Small intestine (tissue), 4 donors: ENCODE data around the gene TOMM34. TPM values are rescaled to one million over a fixed set of nuclear protein-coding genes. Genes with fewer than 3 reads are reported as not detected.

Experiments used
- polyA plus RNA-seq, 4 donors: library from polyadenylated mRNA; stranded (reverse) in 3 of 4; unstranded in 1 of 4; fragments of 200-250 nt in 3 of 4; fragments of 120-200 nt in 1 of 4; gene quantifications; one replicate each; pipeline versions ENCODE4 v1.2.1 to v1.2.3, GENCODE V29; 2013
- donor health status: healthy with polysubstance abuse.
- donor health status: Bipolar disorder and iron deficiency.
- donor health status: healthy.

The TOMM34 gene
- polyA plus RNA-seq, 4 donors: 9.6 to 34.1 (median 19.0) TPM

Other genes starting within 250 kb of the TOMM34 start
- 1 to 10 TPM in 2 of 4 donors, under 1 TPM in 1, not detected in 1; 0.07 to 2.2 (median 1.9) TPM for gene CCN5, start 245.0 kb downstream of the TOMM34 start, polyA plus RNA-seq
- under 1 TPM in 2 of 4 donors, not detected in 2; 0.35 to 0.67 TPM for gene KCNK15, start 214.5 kb downstream of the TOMM34 start, polyA plus RNA-seq
- 1 to 10 TPM in 2 of 4 donors, not detected in 2; 1.2 to 9.3 TPM for gene RIMS4, start 149.9 kb downstream of the TOMM34 start, polyA plus RNA-seq
- 100 to 1,000 TPM; 125 to 157 (median 138) TPM for gene YWHAB, start 74.7 kb downstream of the TOMM34 start, polyA plus RNA-seq
- 10 to 100 TPM in 2 of 4 donors, 1 to 10 TPM in 2; 7.0 to 28.4 (median 9.6) TPM for gene PABPC1L, start 50.3 kb downstream of the TOMM34 start, polyA plus RNA-seq
- gene STK4, start 6.1 kb upstream of the TOMM34 start, polyA plus RNA-seq: 10 to 100 TPM in 1 of 4 donors, 1 to 10 TPM in 3; 6.9 to 15.8 (median 8.9) TPM
- gene KCNS1, start 140.7 kb upstream of the TOMM34 start, polyA plus RNA-seq: 1 to 10 TPM in 2 of 4 donors, not detected in 2; 1.0 to 1.3 TPM
- under 1 TPM in 1 of 4 donors, not detected in 3; 0.12 TPM for gene WFDC5, start 154.8 kb upstream of the TOMM34 start, polyA plus RNA-seq
- gene WFDC12, start 164.1 kb upstream of the TOMM34 start, polyA plus RNA-seq: under 1 TPM in 2 of 4 donors, not detected in 2; 0.07 to 0.09 TPM
- gene PI3, start 214.5 kb upstream of the TOMM34 start, polyA plus RNA-seq: 10 to 100 TPM in 2 of 4 donors, 1 to 10 TPM in 2; 3.6 to 61.0 (median 10.5) TPM
- under 1 TPM in 1 of 4 donors, not detected in 3; 0.16 TPM for gene SEMG1, start 246.6 kb upstream of the TOMM34 start, polyA plus RNA-seq